Natural killer cell treated with Interleukin-12 subunit alpha and Interleukin-12 subunit beta and Interleukin-15 and Interleukin-18, amount 100 ng/mL, for 72 hours (primary cell): Measurements from ENCODE around the gene NOP9. TPM values are rescaled to one million over a fixed set of nuclear protein-coding genes. Genes with fewer than 3 reads are reported as not detected.

Source experiments
- ATAC-seq, 2 donors: fragments of 150-1000 bp; cut with Tn5 transposase in 1 of 2; sonication (Bioruptor Pico), chemical (Tn5 transposase) in 1 of 2; 2 replicates each; pipeline ENCODE4 v1.10.0; 2021
- DNase-seq: peaks from one replicate; pipeline ENCODE4 v3.0.0; 2022; ENCODE audit warnings: low spot score
- H3K27ac Mint-ChIP-seq, 2 donors: 1 replicate in 1 of 2; 2 replicates in 1 of 2; pipeline ENCODE4 v1.8.0; 2022; ENCODE audit warnings: mixed read lengths in 2 of 2, mild to moderate bottlenecking in 1 of 2, moderate library complexity in 1 of 2
- H3K27me3 Mint-ChIP-seq, 2 donors: 1 replicate in 1 of 2; 2 replicates in 1 of 2; pipeline ENCODE4 v1.8.0; 2022; ENCODE audit warnings: mixed read lengths in 2 of 2
- H3K36me3 Mint-ChIP-seq: one replicate; pipeline ENCODE4 v1.8.0; 2022; ENCODE audit warnings: mixed read lengths
- H3K4me1 Mint-ChIP-seq, 2 donors: 1 replicate in 1 of 2; 2 replicates in 1 of 2; pipeline ENCODE4 v1.8.0; 2022; ENCODE audit warnings: low read depth in 2 of 2, mixed read lengths in 2 of 2, mild to moderate bottlenecking in 1 of 2
- H3K4me3 Mint-ChIP-seq: one replicate; pipeline ENCODE4 v1.8.0; 2022; ENCODE audit warnings: mixed read lengths
- H3K9me3 Mint-ChIP-seq: 2 replicates; pipeline ENCODE4 v1.8.0; 2022; ENCODE audit warnings: mixed read lengths
- total RNA-seq, 2 donors: library from RNA; stranded (reverse); gene quantifications; one replicate each; pipeline ENCODE4 v1.2.3, GENCODE V29; 2022

NOP9 gene
- total RNA-seq, 2 donors from 2014 or later: 38.5 to 59.0 TPM

DNA sequence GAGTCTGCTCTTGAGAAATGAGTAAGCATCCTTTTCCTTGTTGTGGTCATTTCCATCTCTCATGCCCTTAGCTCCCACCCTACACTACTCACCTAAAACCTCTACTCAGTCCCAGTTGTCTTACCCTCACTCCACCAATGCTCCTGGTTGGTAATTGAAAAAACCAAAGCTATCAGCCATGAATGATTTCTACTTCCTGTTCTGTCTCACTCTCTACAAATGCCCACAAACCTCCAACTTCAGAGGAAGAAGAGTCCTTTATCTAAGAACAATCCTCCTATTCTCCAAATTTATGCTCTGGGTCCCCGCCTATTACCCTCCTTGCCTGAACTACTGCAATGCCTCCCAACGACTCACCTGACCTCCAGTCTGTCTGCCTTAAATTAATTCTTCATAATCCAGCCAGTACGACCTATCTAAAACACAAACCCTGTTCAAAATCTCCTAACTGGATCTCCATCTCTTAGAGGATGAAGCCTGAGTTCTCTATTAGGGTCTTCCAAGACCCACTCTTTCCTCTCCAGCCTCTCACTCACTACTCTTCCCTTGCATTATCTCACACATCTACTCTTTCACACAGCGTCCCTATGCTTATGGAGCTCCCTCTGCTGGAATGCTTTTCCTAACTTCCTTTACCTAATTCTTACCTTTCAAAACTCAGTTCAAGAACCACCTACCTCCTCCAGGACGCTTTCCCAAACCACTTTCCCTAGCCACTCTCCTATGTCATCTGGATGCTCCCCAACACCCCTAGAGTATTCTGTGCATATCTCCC is 2.3 kb upstream of the NOP9 start:
- H3K4me1 Mint-ChIP-seq: peaks cover 41 to 49% of the 10 kb centered on the region in 2 donors

DNA sequence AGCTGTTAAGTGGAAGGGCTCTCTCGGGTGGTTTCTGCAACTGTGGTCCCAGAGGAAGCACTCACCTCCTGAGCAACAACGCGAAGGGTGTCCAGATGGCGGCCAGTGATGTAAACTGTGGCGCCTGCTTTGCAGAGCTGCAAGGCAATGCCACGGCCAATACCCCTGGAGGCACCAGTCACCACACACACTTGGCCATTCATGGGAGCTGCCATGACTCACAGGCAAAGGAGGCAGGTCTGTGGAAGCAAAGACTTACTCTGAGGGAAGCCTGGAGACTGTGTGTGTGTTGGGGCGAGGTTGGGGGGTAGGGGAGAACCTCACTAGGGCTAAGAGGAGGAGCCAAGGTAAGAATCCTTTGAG is 777 bp upstream of the NOP9 start:
- peaks cover 41 to 49% of the 10 kb centered on the region in 2 donors for H3K4me1 Mint-ChIP-seq
- DNase-seq: no peak

More for the DNA sequence above, 2.3 kb upstream of the NOP9 start:
- no peaks in the 10 kb centered on the region for H3K9me3 Mint-ChIP-seq
- H3K27ac Mint-ChIP-seq: peak overlapping the region; percentile 7 to 72
- H3K36me3 Mint-ChIP-seq: no peaks in the 10 kb centered on the region
- DNase-seq (no peak), ATAC-seq (no peak)
- H3K27me3 Mint-ChIP-seq: no peaks in the 10 kb centered on the region
- peak overlapping the region; percentile 0 for H3K4me3 Mint-ChIP-seq

DNA sequence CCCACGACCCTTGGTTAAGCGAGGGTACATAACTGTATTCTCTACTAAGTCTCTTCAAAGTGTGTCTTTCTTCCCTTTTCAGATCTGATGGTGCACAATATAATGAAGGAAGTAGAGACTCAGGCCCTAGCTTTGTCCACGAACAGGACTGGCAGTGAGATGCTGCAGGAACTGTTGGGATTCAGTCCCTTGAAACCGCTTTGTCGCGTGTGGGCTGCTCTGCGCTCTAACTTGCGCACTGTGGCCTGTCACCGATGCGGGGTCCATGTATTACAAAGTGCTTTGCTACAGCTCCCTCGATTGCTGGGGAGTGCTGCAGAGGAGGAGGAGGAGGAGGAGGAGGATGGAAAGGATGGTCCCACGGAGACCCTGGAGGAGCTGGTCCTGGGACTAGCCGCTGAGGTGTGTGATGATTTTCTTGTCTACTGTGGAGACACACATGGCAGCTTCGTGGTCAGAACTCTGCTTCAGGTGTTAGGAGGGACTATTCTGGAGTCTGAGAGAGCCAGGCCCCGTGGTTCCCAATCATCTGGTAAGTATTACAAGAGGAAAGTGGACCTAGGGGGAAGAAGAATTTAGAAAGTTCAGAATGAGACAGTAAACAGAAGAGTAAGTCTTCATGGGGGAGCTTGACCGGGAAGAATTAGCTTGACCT is 803 bp downstream of the NOP9 start:
- Mint-ChIP-seq H3K9me3 (no peaks in the 10 kb centered on the region), H3K36me3 (peaks cover 16% of the 10 kb centered on the region), H3K4me1 (peaks cover 43 to 56% of the 10 kb centered on the region in 2 donors), H3K4me3 (peak overlapping the region; percentile 92), H3K27me3 (no peaks in the 10 kb centered on the region), H3K27ac (peak overlapping the region; percentile 78 to 90)
- DNase-seq (no peak), ATAC-seq (no peak)

More for the DNA sequence above, 777 bp upstream of the NOP9 start:
- peak overlapping the region; percentile 78 to 90 for H3K27ac Mint-ChIP-seq
- H3K27me3 Mint-ChIP-seq: no peaks in the 10 kb centered on the region
- peaks cover under 1% of the 10 kb centered on the region for H3K36me3 Mint-ChIP-seq
- H3K4me3 Mint-ChIP-seq: peak overlapping the region; percentile 92
- H3K9me3 Mint-ChIP-seq: no peaks in the 10 kb centered on the region
- ATAC-seq: no peak

DNA sequence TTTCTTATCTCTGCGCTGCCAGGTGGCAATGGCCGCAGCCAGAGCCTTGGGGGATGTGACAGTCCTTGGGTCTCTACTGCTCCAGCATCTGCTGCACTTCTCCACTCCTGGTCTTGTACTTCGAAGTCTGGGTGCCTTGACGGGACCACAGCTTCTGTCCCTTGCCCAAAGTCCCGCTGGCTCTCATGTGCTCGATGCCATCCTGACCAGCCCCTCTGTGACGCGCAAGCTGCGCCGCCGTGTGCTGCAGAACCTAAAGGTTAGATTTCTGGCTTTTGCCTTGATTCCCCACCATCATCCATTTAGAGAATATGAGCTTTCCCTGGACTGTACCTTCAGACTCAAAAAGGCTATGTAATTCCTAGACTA is 4.4 kb downstream of the NOP9 start:
- H3K4me1 Mint-ChIP-seq: peaks cover 34 to 39% of the 10 kb centered on the region in 2 donors
- DNase-seq (no peak), ATAC-seq (no peak)
- H3K4me3 Mint-ChIP-seq: no peak overlapping the region
- peaks cover 23% of the 10 kb centered on the region for H3K36me3 Mint-ChIP-seq
- no peak overlapping the region for H3K27ac Mint-ChIP-seq
- no peaks in the 10 kb centered on the region for H3K27me3 Mint-ChIP-seq
- H3K9me3 Mint-ChIP-seq: no peaks in the 10 kb centered on the region

DNA sequence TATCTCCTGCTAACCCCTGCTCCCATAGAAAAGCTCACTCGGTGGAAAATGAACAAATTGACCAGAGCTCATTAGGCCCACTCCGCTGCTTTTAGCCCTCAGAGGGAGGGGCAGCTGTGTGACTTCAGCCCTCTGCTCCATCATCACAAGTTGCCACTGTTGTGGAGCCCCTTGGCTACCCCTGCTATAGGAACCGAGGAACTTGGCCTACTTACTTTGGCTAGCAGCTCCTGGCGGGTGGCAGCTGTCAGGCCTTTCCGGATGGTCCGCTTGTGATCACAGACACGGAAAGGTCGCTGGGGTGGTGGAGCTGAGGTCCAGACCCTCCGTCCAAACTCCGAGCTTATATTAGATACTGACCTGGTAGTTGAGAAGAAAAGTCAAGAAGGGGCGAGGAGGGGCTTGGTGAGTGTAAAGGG is 7.5 kb downstream of the NOP9 start:
- DNase-seq: no peak
- Mint-ChIP-seq H3K9me3 (no peaks in the 10 kb centered on the region), H3K4me3 (no peak overlapping the region), H3K27ac (peak overlapping the region in 1 of 2 donors; percentile 5), H3K27me3 (no peaks in the 10 kb centered on the region), H3K4me1 (peaks cover 38 to 41% of the 10 kb centered on the region in 2 donors), H3K36me3 (peaks cover 23% of the 10 kb centered on the region)
- ATAC-seq: no peak

DNA sequence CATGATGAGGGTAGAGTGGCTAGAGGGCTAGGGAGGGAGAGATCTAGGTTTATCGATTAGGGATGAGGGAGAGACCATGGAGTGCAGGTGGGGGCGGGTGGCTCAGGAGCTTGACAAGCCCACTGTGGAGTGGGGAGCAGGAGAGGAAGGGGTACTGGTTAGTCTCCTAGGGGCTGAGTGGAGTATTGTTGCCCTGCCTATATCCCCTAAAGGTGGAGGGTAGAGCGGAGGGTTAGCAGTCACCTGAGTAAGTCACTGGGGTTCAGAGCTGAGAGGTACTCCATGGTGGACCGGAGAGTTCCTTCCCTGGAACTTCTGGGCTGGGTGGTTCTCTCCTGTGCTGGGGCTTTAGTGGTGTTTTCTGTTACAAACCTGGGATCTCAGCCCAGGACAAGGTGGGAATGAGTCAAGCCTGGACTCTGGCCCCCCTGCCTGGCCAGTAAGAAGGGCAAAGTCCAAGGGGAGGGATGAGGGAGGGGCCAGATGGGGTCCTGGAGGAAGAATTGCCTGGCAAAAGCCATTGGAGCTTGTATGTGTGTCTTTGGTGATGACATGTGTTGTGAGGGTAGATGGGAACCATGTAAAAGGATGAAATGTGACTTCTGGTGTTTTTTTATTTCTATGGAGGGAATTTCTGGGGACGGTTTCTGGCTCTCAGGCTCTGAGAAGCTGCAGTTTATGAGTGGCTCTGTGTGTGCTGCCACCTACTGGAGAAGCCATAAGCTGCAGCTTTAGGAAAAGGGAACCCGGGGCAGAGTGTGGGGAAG is 8.1 kb downstream of the NOP9 start, which contains the start of gene CIDEB:
Gene CIDEB, minus strand, starts transcription at position 403 of the 767 bp plus-strand sequence. Its CDS starts 119 bp downstream, at position 284.
- no peaks in the 10 kb centered on the region for H3K9me3 Mint-ChIP-seq
- no peak for DNase-seq
- peaks cover 44 to 46% of the 10 kb centered on the region in 2 donors for H3K4me1 Mint-ChIP-seq
- peak within 1 kb of the TSS; percentile 2 for H3K4me3 Mint-ChIP-seq
- H3K27me3 Mint-ChIP-seq: no peaks in the 10 kb centered on the region
- H3K27ac Mint-ChIP-seq: peak within 1 kb of the TSS; percentile 9 to 15
- ATAC-seq: no peak
- H3K36me3 Mint-ChIP-seq: peaks cover 23% of the 10 kb centered on the region

DNA sequence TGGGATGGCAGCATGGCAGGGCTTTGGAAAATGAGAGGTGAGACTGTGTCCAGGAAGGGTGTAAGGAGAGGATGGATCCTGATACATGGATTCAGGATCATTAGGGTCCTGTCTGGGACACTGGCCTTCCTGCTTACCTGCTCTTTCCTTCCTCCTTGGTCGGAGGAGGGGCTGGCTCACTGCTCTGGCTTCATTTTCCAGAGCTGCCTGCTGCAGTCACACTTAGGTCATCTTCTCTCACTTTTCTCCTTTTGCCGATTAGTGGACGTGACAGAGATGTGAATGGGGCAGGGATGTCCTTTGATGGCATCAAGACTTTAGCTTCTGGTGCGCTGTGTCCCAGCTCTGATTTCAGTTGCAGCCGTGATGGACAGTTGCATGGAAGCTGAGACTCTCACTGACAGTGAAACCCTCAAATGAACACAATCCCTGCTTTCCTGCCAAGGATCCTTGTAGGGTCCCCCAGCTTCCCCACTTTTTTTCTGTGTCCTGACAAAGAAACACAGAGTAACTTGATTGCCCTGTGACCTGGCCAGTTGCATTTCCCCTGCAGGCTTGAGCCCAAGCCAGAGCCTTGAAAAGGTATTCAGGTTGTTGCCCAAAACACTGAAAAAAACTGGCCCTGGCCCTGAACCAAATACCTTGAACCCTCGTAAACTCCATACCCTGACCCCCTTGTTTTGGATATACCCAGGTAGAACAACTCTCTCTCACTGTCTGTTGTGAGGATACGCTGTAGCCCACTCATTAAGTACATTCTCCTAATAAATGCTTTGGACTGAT is 8.9 kb downstream of the NOP9 start:
- no peaks in the 10 kb centered on the region for H3K9me3 Mint-ChIP-seq
- no peaks in the 10 kb centered on the region for H3K27me3 Mint-ChIP-seq
- peak overlapping the region; percentile 9 to 70 for H3K27ac Mint-ChIP-seq
- H3K4me1 Mint-ChIP-seq: peaks cover 51 to 53% of the 10 kb centered on the region in 2 donors
- peak overlapping the region; percentile 2 for H3K4me3 Mint-ChIP-seq
- peaks cover 23% of the 10 kb centered on the region for H3K36me3 Mint-ChIP-seq
- ATAC-seq (no peak), DNase-seq (no peak)

DNA sequence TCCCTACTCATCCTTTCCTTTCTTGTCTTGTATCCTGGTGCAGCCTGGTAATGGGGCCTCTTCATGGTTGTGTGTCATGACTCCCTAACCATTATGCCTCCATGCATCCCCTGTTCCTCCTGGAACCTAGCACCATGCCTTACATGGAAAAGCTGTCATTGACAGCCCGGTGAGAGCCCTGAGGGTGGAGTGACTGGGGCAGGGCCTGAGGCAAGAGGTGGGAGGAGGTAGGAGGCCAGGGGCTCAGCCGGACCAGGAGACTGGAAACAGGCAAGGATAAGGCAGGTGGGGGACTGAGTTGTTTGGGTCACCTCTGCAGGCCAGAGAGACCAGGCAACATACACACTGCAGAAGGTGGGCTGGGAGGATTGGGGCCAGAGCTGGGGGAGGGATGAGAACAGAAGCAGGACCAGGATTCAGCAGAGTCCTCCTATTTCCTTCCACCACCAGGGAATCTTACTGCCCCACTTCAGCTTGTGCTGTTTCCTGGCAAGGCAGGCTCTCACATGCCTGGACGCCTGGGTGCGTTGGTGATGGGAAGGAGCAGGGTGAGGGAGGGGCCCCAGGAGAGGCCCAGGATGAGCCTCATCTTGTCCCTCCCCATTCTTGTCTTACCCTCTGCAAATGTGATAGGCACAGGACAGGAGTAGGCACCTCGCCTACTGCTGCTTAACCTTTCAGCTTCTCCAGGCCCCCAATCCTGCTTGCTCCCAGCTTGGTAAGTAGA is 10.1 kb downstream of the NOP9 start, which contains the start of gene LTB4R2:
Gene LTB4R2, plus strand, starts transcription at position 603 of the 727 bp plus-strand sequence. CDS start 525 bp downstream, outside the sequence.
- DNase-seq (no peak), ATAC-seq (no peak)
- Mint-ChIP-seq H3K36me3 (peaks cover 14% of the 10 kb centered on the region), H3K27me3 (no peaks in the 10 kb centered on the region), H3K27ac (peak within 1 kb of the TSS; percentile 61 to 70), H3K9me3 (no peaks in the 10 kb centered on the region), H3K4me1 (peaks cover 59 to 65% of the 10 kb centered on the region in 2 donors), H3K4me3 (peak within 1 kb of the TSS; percentile 84)

DNA sequence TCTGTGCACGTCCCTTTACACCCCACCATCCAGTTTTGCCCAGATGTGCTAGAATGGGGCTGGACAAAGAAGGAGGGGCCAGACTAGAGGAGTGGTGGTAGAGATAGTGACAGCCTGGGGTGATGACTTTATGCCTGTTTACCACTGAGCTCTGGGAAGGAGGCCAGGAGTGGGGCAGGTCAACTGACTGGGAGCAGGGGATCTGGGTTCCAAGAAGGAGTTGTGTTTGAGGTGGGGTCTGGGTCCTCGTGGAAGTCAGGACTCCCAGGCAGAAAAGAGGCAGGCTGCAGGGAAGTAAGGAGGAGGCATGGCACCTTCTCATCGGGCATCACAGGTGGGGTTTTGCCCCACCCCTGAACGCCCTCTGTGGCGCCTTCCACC is 10.6 kb downstream of the NOP9 start:
- Mint-ChIP-seq H3K9me3 (no peaks in the 10 kb centered on the region), H3K27me3 (no peaks in the 10 kb centered on the region), H3K36me3 (peaks cover 9% of the 10 kb centered on the region), H3K27ac (peak overlapping the region; percentile 61 to 70), H3K4me3 (peak overlapping the region; percentile 84), H3K4me1 (peaks cover 64 to 66% of the 10 kb centered on the region in 2 donors)
- no peak for DNase-seq
- ATAC-seq: no peak

DNA sequence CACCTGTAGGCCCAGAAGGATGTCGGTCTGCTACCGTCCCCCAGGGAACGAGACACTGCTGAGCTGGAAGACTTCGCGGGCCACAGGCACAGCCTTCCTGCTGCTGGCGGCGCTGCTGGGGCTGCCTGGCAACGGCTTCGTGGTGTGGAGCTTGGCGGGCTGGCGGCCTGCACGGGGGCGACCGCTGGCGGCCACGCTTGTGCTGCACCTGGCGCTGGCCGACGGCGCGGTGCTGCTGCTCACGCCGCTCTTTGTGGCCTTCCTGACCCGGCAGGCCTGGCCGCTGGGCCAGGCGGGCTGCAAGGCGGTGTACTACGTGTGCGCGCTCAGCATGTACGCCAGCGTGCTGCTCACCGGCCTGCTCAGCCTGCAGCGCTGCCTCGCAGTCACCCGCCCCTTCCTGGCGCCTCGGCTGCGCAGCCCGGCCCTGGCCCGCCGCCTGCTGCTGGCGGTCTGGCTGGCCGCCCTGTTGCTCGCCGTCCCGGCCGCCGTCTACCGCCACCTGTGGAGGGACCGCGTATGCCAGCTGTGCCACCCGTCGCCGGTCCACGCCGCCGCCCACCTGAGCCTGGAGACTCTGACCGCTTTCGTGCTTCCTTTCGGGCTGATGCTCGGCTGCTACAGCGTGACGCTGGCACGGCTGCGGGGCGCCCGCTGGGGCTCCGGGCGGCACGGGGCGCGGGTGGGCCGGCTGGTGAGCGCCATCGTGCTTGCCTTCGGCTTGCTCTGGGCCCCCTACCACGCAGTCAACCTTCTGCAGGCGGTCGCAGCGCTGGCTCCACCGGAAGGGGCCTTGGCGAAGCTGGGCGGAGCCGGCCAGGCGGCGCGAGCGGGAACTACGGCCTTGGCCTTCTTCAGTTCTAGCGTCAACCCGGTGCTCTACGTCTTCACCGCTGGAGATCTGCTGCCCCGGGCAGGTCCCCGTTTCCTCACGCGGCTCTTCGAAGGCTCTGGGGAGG is 11.3 kb downstream of the NOP9 start, which contains the start of gene LTB4R:
Gene LTB4R, plus strand, starts transcription at position 857 of the 959 bp plus-strand sequence. CDS start 4,150 bp downstream, outside the sequence.
- H3K9me3 Mint-ChIP-seq: no peaks in the 10 kb centered on the region
- H3K27ac Mint-ChIP-seq: peak within 1 kb of the TSS; percentile 83 to 93
- H3K4me1 Mint-ChIP-seq: peaks cover 69 to 71% of the 10 kb centered on the region in 2 donors
- no peaks in the 10 kb centered on the region for H3K27me3 Mint-ChIP-seq
- DNase-seq (peak; percentile 71), ATAC-seq (peak; percentile 87)
- peaks cover 2% of the 10 kb centered on the region for H3K36me3 Mint-ChIP-seq
- H3K4me3 Mint-ChIP-seq: peak within 1 kb of the TSS; percentile 84

DNA sequence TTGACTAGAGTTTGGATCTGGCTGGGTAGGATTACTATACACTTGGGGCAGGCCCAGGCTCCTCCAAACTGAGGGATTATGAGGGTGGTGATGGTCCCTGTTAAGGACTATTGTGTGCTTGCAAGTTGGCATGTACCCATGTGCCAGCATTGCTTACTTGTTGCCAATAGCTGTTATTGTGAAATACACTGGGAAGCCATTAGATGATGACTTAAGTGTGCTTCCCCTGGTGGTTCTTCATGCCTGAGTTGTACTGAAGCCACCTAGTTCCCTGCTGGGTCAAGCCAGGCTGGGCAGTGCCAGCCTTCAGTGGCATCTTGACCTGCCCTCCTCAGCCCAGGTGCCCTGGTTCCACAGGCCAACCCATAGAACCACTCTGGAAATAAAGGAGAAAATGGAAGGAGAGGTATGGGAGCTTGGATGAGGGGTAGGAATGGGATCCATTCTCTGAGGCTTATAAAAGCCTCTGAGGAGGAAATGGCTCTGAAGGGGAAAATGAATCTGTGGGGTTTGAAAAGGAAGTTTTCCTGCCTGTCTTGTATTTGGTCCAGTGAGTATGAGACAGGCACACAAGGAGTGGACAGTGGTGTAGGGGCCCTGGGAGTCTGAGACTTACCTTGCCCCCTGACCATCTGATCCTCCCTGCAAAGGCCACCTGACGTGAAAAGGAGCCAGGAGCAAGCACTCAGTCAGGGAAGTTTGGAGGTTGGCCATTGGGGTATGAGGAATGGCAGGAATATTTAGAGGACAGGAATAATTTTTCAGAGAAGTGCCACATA is 12.4 kb downstream of the NOP9 start:
- DNase-seq (no peak), ATAC-seq (peak; percentile 5 to 48)
- peak overlapping the region; percentile 83 to 93 for H3K27ac Mint-ChIP-seq
- H3K4me1 Mint-ChIP-seq: peaks cover 69 to 71% of the 10 kb centered on the region in 2 donors
- no peaks in the 10 kb centered on the region for H3K27me3 Mint-ChIP-seq
- H3K4me3 Mint-ChIP-seq: peak overlapping the region; percentile 84
- H3K9me3 Mint-ChIP-seq: no peaks in the 10 kb centered on the region
- no peaks in the 10 kb centered on the region for H3K36me3 Mint-ChIP-seq
